CD4-positive, alpha-beta T cell (primary cell): Measurements from ENCODE around the gene DEXI. TPM values are rescaled to one million over a fixed set of nuclear protein-coding genes. Genes with fewer than 3 reads are reported as not detected.

ENCODE experiments used
- ATAC-seq: fragments of 200-7000 bp; cut with Tn5 transposase; one replicate; pipeline ENCODE4 v1.10.0; 2022; ENCODE audit warnings: mild to moderate bottlenecking; ENCODE audit not compliant: poor library complexity
- CTCF ChIA-PET: fragments of 350-600 bp; sonication (Branson Sonifier 250); formaldehyde crosslinking; loops from one replicate; lab custom pipeline; 2021; ENCODE audit warnings: antibody characterized with exemption, inconsistent platforms; lab: Charles Lee
- POLR2A ChIA-PET: fragments of 350-600 bp; sonication (Branson Sonifier 250); formaldehyde crosslinking; loops from one replicate; lab custom pipeline; 2021; ENCODE audit warnings: antibody characterized with exemption, inconsistent platforms; lab: Charles Lee
- DNase-seq, 14 experiments: peaks; one replicate each; pipeline ENCODE4 v3.0.0-alpha.2; 2013 to 2020; ENCODE audit warnings: mixed read lengths in 2 of 14
- H3K27ac ChIP-seq, 2 donors: one replicate each; pipeline versions ENCODE4 v1.5.1 to v1.7.0; 2013; ENCODE audit warnings: low read length in 2 of 2, low read depth in 1 of 2, mild to moderate bottlenecking in 1 of 2
- H3K27me3 ChIP-seq, 2 experiments: 1 replicate in 1 of 2; 2 replicates in 1 of 2; pipeline versions ENCODE4 v1.6.1 to v1.7.0; 2013; ENCODE audit warnings: low read length in 2 of 2, control low read depth in 1 of 2, mild to moderate bottlenecking in 1 of 2, moderate library complexity in 1 of 2; ENCODE audit not compliant: insufficient read depth in 2 of 2, control insufficient read depth in 1 of 2
- H3K36me3 ChIP-seq: one replicate; pipeline ENCODE4 v1.6.1; 2013; ENCODE audit warnings: low read length, control low read depth; ENCODE audit not compliant: insufficient read depth
- H3K4me1 ChIP-seq: one replicate; pipeline ENCODE4 v1.6.1; 2013; ENCODE audit warnings: low read length, control low read depth; ENCODE audit not compliant: insufficient read depth
- H3K4me3 ChIP-seq: one replicate; pipeline ENCODE4 v1.5.1; 2013; ENCODE audit warnings: mild to moderate bottlenecking, low read length, moderate library complexity
- H3K9me3 ChIP-seq, 2 experiments: 1 replicate in 1 of 2; 2 replicates in 1 of 2; pipeline versions ENCODE4 v1.6.1 to v1.7.0; 2013; ENCODE audit warnings: low read length in 2 of 2, mild to moderate bottlenecking in 2 of 2, control low read depth in 1 of 2, moderate library complexity in 1 of 2; ENCODE audit not compliant: control insufficient read depth in 1 of 2, insufficient read depth in 1 of 2
- H3K27ac Mint-ChIP-seq: one replicate; pipeline ENCODE4 v1.8.0; 2020; ENCODE audit warnings: mixed read lengths
- H3K27me3 Mint-ChIP-seq: one replicate; pipeline ENCODE4 v1.8.0; 2021; ENCODE audit warnings: mixed read lengths
- H3K36me3 Mint-ChIP-seq: one replicate; pipeline ENCODE4 v1.8.0; 2021; ENCODE audit warnings: low read depth, mixed read lengths
- H3K4me1 Mint-ChIP-seq: one replicate; pipeline ENCODE4 v1.8.0; 2021; ENCODE audit warnings: low read depth, mixed read lengths
- H3K4me3 Mint-ChIP-seq: one replicate; pipeline ENCODE4 v1.8.0; 2020; ENCODE audit warnings: mild to moderate bottlenecking, mixed read lengths
- H3K9me3 Mint-ChIP-seq: one replicate; pipeline ENCODE4 v1.8.0; 2020; ENCODE audit warnings: mixed read lengths
- intact Hi-C, 2 experiments: fragments of 100-400 bp; cut with DNase I in 1 of 2; cut with micrococcal nuclease in 1 of 2; formaldehyde crosslinking; loops; one replicate each; pipeline versions ENCODE4 v1.15.1 to v1.9.0; 2023 to 2025; cut with DNase I, micrococcal nuclease
- total RNA-seq, 174 experiments: library from RNA in 2 of 174; stranded (reverse) in 2 of 174; gene quantifications; one replicate each; pipeline ENCODE4 v1.2.3 and lab custom pipeline; 2021 to 2026
- TF ChIP-seq, protein P1 (sequence below): fragments of 200-600 bp; IDR thresholded peaks from one replicate; pipeline ENCODE4 v1.8.0; 2022; ENCODE audit warnings: antibody characterized with exemption, mild to moderate bottlenecking

Gene DEXI
- total RNA-seq, 2 experiments from 2014 or later: 5.8 to 7.2 TPM

DNA sequence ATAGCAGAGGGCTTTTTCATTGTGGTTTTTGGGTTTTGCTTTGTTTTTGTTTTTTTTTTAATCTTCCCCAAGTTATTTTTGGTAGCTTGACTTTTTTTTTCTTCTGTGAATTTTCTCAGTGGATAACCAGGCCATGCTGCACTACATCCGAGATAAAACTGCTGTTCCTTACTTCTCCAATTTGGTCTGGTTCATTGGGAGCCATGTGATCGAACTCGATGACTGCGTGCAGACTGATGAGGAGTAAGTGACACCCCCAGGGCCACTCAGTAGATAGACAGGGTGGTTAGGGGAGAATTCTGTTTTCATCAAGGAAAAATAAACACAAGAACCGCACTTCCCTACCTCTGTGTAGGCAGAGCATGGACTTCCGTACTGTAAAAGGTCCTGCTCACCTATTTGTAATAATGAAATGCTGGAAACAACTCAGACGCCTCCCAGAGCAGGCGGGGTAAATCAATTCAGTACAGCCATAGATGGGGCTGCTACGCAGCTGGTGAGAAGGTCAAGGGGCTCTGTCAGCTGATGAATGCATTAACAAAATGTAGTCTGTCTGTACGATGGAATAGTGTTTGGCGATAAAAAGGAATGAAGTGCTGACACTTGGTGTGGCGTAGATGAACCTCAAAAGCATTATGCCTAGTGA, 30.7 kb upstream of the DEXI start:
- Histone ChIP-seq H3K4me1 (peaks cover 17% of the 10 kb centered on the region), H3K4me3 (no peak overlapping the region), H3K27me3 (no peaks in the 10 kb centered on the region), H3K36me3 (peaks cover 55% of the 10 kb centered on the region), H3K27ac (no peak overlapping the region), H3K9me3 (no peaks in the 10 kb centered on the region)
- no peak overlapping the region for H3K4me3 Mint-ChIP-seq
- H3K9me3 Mint-ChIP-seq: no peaks in the 10 kb centered on the region
- H3K27me3 Mint-ChIP-seq: no peaks in the 10 kb centered on the region
- TF ChIP-seq, protein P1, sequence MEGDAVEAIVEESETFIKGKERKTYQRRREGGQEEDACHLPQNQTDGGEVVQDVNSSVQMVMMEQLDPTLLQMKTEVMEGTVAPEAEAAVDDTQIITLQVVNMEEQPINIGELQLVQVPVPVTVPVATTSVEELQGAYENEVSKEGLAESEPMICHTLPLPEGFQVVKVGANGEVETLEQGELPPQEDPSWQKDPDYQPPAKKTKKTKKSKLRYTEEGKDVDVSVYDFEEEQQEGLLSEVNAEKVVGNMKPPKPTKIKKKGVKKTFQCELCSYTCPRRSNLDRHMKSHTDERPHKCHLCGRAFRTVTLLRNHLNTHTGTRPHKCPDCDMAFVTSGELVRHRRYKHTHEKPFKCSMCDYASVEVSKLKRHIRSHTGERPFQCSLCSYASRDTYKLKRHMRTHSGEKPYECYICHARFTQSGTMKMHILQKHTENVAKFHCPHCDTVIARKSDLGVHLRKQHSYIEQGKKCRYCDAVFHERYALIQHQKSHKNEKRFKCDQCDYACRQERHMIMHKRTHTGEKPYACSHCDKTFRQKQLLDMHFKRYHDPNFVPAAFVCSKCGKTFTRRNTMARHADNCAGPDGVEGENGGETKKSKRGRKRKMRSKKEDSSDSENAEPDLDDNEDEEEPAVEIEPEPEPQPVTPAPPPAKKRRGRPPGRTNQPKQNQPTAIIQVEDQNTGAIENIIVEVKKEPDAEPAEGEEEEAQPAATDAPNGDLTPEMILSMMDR: no peak
- no peak overlapping the region for H3K27ac Mint-ChIP-seq
- peaks cover 70% of the 10 kb centered on the region for H3K36me3 Mint-ChIP-seq
- DNase-seq: no peak
- ChIA-PET POLR2A (no interaction called here), CTCF (interaction anchor here (1.0 kb wide), 1 partner anchor 13 kb away, joined by 3 read pairs; no protein-coding TSS in a partner anchor)
- no peak for ATAC-seq
- intact Hi-C loops: loop anchor here in 1 of 2 experiments (5.0 kb wide), 1 partner anchor 384 kb away; no protein-coding TSS in a partner anchor
- H3K4me1 Mint-ChIP-seq: peaks cover 25% of the 10 kb centered on the region

GRCh38 chr16:10972108-10972818, 30.0 kb upstream of the DEXI start:
- TF ChIP-seq, protein P1: no peak
- H3K36me3 Mint-ChIP-seq: peaks cover 64% of the 10 kb centered on the region
- H3K4me1 Mint-ChIP-seq: peaks cover 20% of the 10 kb centered on the region
- H3K27ac ChIP-seq: no peak overlapping the region
- no peaks in the 10 kb centered on the region for H3K9me3 ChIP-seq
- ChIA-PET CTCF (interaction anchor here (1.0 kb wide), 1 partner anchor 12 kb away, joined by 3 read pairs; no protein-coding TSS in a partner anchor), POLR2A (interaction anchor here (0.8 to 1.4 kb wide), 2 partner anchors 94 to 285 kb away, joined by 3 to 4 read pairs; no protein-coding TSS in a partner anchor)
- H3K27me3 ChIP-seq: no peaks in the 10 kb centered on the region
- H3K27ac Mint-ChIP-seq: no peak overlapping the region
- H3K36me3 ChIP-seq: peaks cover 57% of the 10 kb centered on the region
- no peak overlapping the region for H3K4me3 ChIP-seq
- peaks cover 12% of the 10 kb centered on the region for H3K4me1 ChIP-seq
- no peaks in the 10 kb centered on the region for H3K27me3 Mint-ChIP-seq
- no peaks in the 10 kb centered on the region for H3K9me3 Mint-ChIP-seq
- no peak for ATAC-seq
- intact Hi-C loops: loop anchor here in 1 of 2 experiments (5.0 kb wide), 1 partner anchor 385 kb away; no protein-coding TSS in a partner anchor
- DNase-seq: no peak
- H3K4me3 Mint-ChIP-seq: no peak overlapping the region

- Mint-ChIP-seq H3K27ac (no peak overlapping the region), H3K36me3 (peaks cover 62% of the 10 kb centered on the region), H3K9me3 (no peaks in the 10 kb centered on the region), H3K4me3 (no peak overlapping the region), H3K27me3 (no peaks in the 10 kb centered on the region), H3K4me1 (peaks cover 21% of the 10 kb centered on the region)
- TF ChIP-seq, protein P1: peak; percentile 76
- DNase-seq (peak in 8 of 14 experiments; percentile 11 to 78 (median 44)), ATAC-seq (peak; percentile 34)
- H3K4me3 ChIP-seq: no peak overlapping the region
- no peak overlapping the region for H3K27ac ChIP-seq
- H3K27me3 ChIP-seq: no peaks in the 10 kb centered on the region
- ChIA-PET POLR2A (interaction anchor here (0.9 to 1.4 kb wide), 3 partner anchors 280 to 286 kb away, joined by 3 to 10 read pairs (median 4); partner anchors contain the start of gene SOCS1), CTCF (interaction anchor here (0.6 to 1.0 kb wide), 8 partner anchors 9 to 904 kb away, joined by 3 to 5 read pairs (median 4); partner anchors contain the start of gene SOCS1)
- H3K36me3 ChIP-seq: peaks cover 56% of the 10 kb centered on the region
- H3K9me3 ChIP-seq: no peaks in the 10 kb centered on the region
- peaks cover 10% of the 10 kb centered on the region for H3K4me1 ChIP-seq
- intact Hi-C loops: loop anchor here (1.0 to 5.0 kb wide), 4 partner anchors 286 to 386 kb away; no protein-coding TSS in a partner anchor
Measured at GRCh38 chr16:10971560-10971961, 29.3 kb upstream of the DEXI start.
